ACHN (cell line): ENCODE measurements around the gene EDDM13.
"Not testable (repeated sequence)": the region's sequence is repeated elsewhere in the genome, so short reads cannot be mapped to it uniquely, and the experiment has no call there.

Experiments
- DNase-seq: peaks from one replicate; pipeline ENCODE4 v3.0.0-alpha.2; 2015
- in situ Hi-C: cut with HindIII; loops from 2 replicates; pipeline ENCODE4 v1.10.0; 2017; ENCODE audit warnings: low sequenced_read_pairs, low pct_ligation_motif_present, low pct_unique_long_range_greater_than_20kb

EDDM13 gene

GRCh38 chr19:56290104-56290503 lies 17.6 kb downstream of the EDDM13 start:
- in situ Hi-C loops, result no loop called here
- no peak for DNase-seq

GRCh38 chr19:56291867-56292266 lies 19.3 kb downstream of the EDDM13 start:
- no peak for DNase-seq
- in situ Hi-C loops, result no loop called here

GRCh38 chr19:56294549-56294948 lies 22.0 kb downstream of the EDDM13 start:
- no peak for DNase-seq
- in situ Hi-C loops, result no loop called here

- in situ Hi-C loops, result no loop called here
- no peak for DNase-seq
Measured at GRCh38 chr19:56295531-56296455, 23.2 kb downstream of the EDDM13 start.

GRCh38 chr19:56297010-56297409 lies 24.5 kb downstream of the EDDM13 start:
- no peak for DNase-seq
- in situ Hi-C loops, result no loop called here

- no peak for DNase-seq
- in situ Hi-C loops, result no loop called here
Measured at GRCh38 chr19:56299688-56300087, 27.1 kb downstream of the EDDM13 start.

GRCh38 chr19:56301155-56301554 lies 28.6 kb downstream of the EDDM13 start:
- DNase-seq, result no peak
- in situ Hi-C loops, result no loop called here

- in situ Hi-C loops, result no loop called here
Measured at GRCh38 chr19:56301886-56302620, 29.5 kb downstream of the EDDM13 start.

GRCh38 chr19:56304243-56304642 lies 31.7 kb downstream of the EDDM13 start:
- in situ Hi-C loops, result no loop called here
- no peak for DNase-seq

More at GRCh38 chr19:56301886-56302620, 29.5 kb downstream of the EDDM13 start:
- DNase-seq, result no peak

GRCh38 chr19:56306016-56306415 lies 33.5 kb downstream of the EDDM13 start:
- in situ Hi-C loops, result no loop called here
- no peak for DNase-seq

GRCh38 chr19:56307062-56307461 lies 34.5 kb downstream of the EDDM13 start:
- in situ Hi-C loops, DNase-seq: not testable (repeated sequence)

- DNase-seq, result no peak
- in situ Hi-C loops, result no loop called here
Measured at GRCh38 chr19:56308792-56309191, 36.2 kb downstream of the EDDM13 start.

- peak; percentile 62 for DNase-seq
- in situ Hi-C loops, result no loop called here
Measured at GRCh38 chr19:56309511-56310185, 37.1 kb downstream of the EDDM13 start.

GRCh38 chr19:56310462-56310861 lies 37.9 kb downstream of the EDDM13 start:
- in situ Hi-C loops, result no loop called here
- DNase-seq, result no peak

GRCh38 chr19:56312342-56312741 lies 39.8 kb downstream of the EDDM13 start:
- DNase-seq, result no peak
- in situ Hi-C loops, result no loop called here

GRCh38 chr19:56312787-56313657 lies 40.5 kb downstream of the EDDM13 start:
- no peak for DNase-seq
- in situ Hi-C loops, result no loop called here

- no peak for DNase-seq
- in situ Hi-C loops, result no loop called here
Measured at GRCh38 chr19:56314018-56314380, 41.5 kb downstream of the EDDM13 start.

GRCh38 chr19:56314381-56315076 lies 42.0 kb downstream of the EDDM13 start, which contains the start of gene ZSCAN5A:
Gene ZSCAN5A, minus strand, starts transcription at chr19:56314839. Its CDS starts 89,793 bp downstream, at chr19:56225046.
- peak; percentile 90 for DNase-seq
- in situ Hi-C loops, result no loop called here
